ENCODE results near the gene HLCS.

Gene HLCS

GRCh38 chr21:36729310-36729970 is 237.0 kb downstream of the HLCS start:
- no peak overlapping the region for H3K27ac Mint-ChIP-seq

GRCh38 chr21:36728371-36729111 is 237.9 kb downstream of the HLCS start:
- no peaks in the 10 kb centered on the region for H3K36me3 Mint-ChIP-seq
- peak; percentile 37 for ATAC-seq
- no peak overlapping the region for H3K4me3 Mint-ChIP-seq
- H3K9me3 Mint-ChIP-seq = no peaks in the 10 kb centered on the region
- no peak overlapping the region for H3K27ac Mint-ChIP-seq
- H3K4me1 Mint-ChIP-seq = no peaks in the 10 kb centered on the region
- H3K27me3 Mint-ChIP-seq = no peaks in the 10 kb centered on the region

More at GRCh38 chr21:36729310-36729970, 237.0 kb downstream of the HLCS start:
- Mint-ChIP-seq H3K4me3 (no peak overlapping the region), H3K27me3 (peaks cover 2% of the 10 kb centered on the region), H3K4me1 (no peaks in the 10 kb centered on the region), H3K9me3 (no peaks in the 10 kb centered on the region), H3K36me3 (no peaks in the 10 kb centered on the region)
- no peak for ATAC-seq

GRCh38 chr21:36727866-36728265 is 238.6 kb downstream of the HLCS start:
- Mint-ChIP-seq H3K4me1 (no peaks in the 10 kb centered on the region), H3K9me3 (no peaks in the 10 kb centered on the region), H3K36me3 (no peaks in the 10 kb centered on the region), H3K27me3 (no peaks in the 10 kb centered on the region), H3K4me3 (no peak overlapping the region), H3K27ac (no peak overlapping the region)
- no peak for ATAC-seq

- ATAC-seq = no peak
- Mint-ChIP-seq H3K4me3 (no peak overlapping the region), H3K9me3 (no peaks in the 10 kb centered on the region)
Observed at GRCh38 chr21:36725793-36726386, 240.6 kb downstream of the HLCS start.

GRCh38 chr21:36724660-36725059 is 241.8 kb downstream of the HLCS start:
- ATAC-seq = no peak
- Mint-ChIP-seq H3K27ac (no peak overlapping the region), H3K36me3 (no peaks in the 10 kb centered on the region), H3K4me3 (no peak overlapping the region), H3K4me1 (no peaks in the 10 kb centered on the region), H3K27me3 (peaks cover 15% of the 10 kb centered on the region), H3K9me3 (no peaks in the 10 kb centered on the region)

More at GRCh38 chr21:36725793-36726386, 240.6 kb downstream of the HLCS start:
- H3K36me3 Mint-ChIP-seq = no peaks in the 10 kb centered on the region
- H3K4me1 Mint-ChIP-seq = no peaks in the 10 kb centered on the region
- no peak overlapping the region for H3K27ac Mint-ChIP-seq
- peaks cover 10% of the 10 kb centered on the region for H3K27me3 Mint-ChIP-seq

GRCh38 chr21:36723371-36723881 is 243.0 kb downstream of the HLCS start:
- Mint-ChIP-seq H3K36me3 (no peaks in the 10 kb centered on the region), H3K4me3 (no peak overlapping the region), H3K4me1 (no peaks in the 10 kb centered on the region), H3K27ac (no peak overlapping the region), H3K9me3 (no peaks in the 10 kb centered on the region), H3K27me3 (peaks cover 27% of the 10 kb centered on the region)
- ATAC-seq = no peak

- no peak overlapping the region for H3K27ac Mint-ChIP-seq
- no peak for ATAC-seq
- no peaks in the 10 kb centered on the region for H3K36me3 Mint-ChIP-seq
- H3K27me3 Mint-ChIP-seq = peaks cover 31% of the 10 kb centered on the region
- H3K4me3 Mint-ChIP-seq = no peak overlapping the region
- H3K4me1 Mint-ChIP-seq = no peaks in the 10 kb centered on the region
- H3K9me3 Mint-ChIP-seq = no peaks in the 10 kb centered on the region
Observed at GRCh38 chr21:36722370-36723368, 243.8 kb downstream of the HLCS start.

GRCh38 chr21:36721817-36722216 is 244.7 kb downstream of the HLCS start:
- ATAC-seq = no peak
- Mint-ChIP-seq H3K27ac (no peak overlapping the region), H3K4me1 (no peaks in the 10 kb centered on the region), H3K4me3 (no peak overlapping the region), H3K36me3 (no peaks in the 10 kb centered on the region), H3K27me3 (peaks cover 31% of the 10 kb centered on the region), H3K9me3 (no peaks in the 10 kb centered on the region)

GRCh38 chr21:36719614-36720013 is 246.9 kb downstream of the HLCS start:
- Mint-ChIP-seq H3K27ac (no peak overlapping the region), H3K4me1 (no peaks in the 10 kb centered on the region), H3K9me3 (no peaks in the 10 kb centered on the region), H3K27me3 (peaks cover 31% of the 10 kb centered on the region), H3K36me3 (no peaks in the 10 kb centered on the region), H3K4me3 (no peak overlapping the region)
- ATAC-seq = no peak

GRCh38 chr21:36718951-36719501 is 247.4 kb downstream of the HLCS start:
- no peak overlapping the region for H3K4me3 Mint-ChIP-seq
- H3K9me3 Mint-ChIP-seq = no peaks in the 10 kb centered on the region
- no peaks in the 10 kb centered on the region for H3K36me3 Mint-ChIP-seq
- ATAC-seq = no peak
- H3K27ac Mint-ChIP-seq = no peak overlapping the region
- no peaks in the 10 kb centered on the region for H3K4me1 Mint-ChIP-seq
- peaks cover 31% of the 10 kb centered on the region for H3K27me3 Mint-ChIP-seq

- Mint-ChIP-seq H3K27ac (no peak overlapping the region), H3K36me3 (no peaks in the 10 kb centered on the region), H3K4me3 (no peak overlapping the region), H3K4me1 (no peaks in the 10 kb centered on the region), H3K9me3 (no peaks in the 10 kb centered on the region), H3K27me3 (peaks cover 33% of the 10 kb centered on the region)
- ATAC-seq = no peak
Observed at GRCh38 chr21:36717976-36718375, 248.5 kb downstream of the HLCS start.

GRCh38 chr21:36716836-36717235 is 249.6 kb downstream of the HLCS start:
- no peaks in the 10 kb centered on the region for H3K9me3 Mint-ChIP-seq
- no peak overlapping the region for H3K4me3 Mint-ChIP-seq
- H3K27me3 Mint-ChIP-seq = peaks cover 35% of the 10 kb centered on the region
- no peaks in the 10 kb centered on the region for H3K36me3 Mint-ChIP-seq
- no peaks in the 10 kb centered on the region for H3K4me1 Mint-ChIP-seq
- no peak overlapping the region for H3K27ac Mint-ChIP-seq
- no peak for ATAC-seq

GRCh38 chr21:36716387-36716786 is 250.1 kb downstream of the HLCS start:
- Mint-ChIP-seq H3K27ac (no peak overlapping the region), H3K36me3 (no peaks in the 10 kb centered on the region), H3K9me3 (no peaks in the 10 kb centered on the region), H3K27me3 (peaks cover 35% of the 10 kb centered on the region), H3K4me1 (no peaks in the 10 kb centered on the region), H3K4me3 (no peak overlapping the region)
- no peak for ATAC-seq

- Mint-ChIP-seq H3K27ac (no peak overlapping the region), H3K4me1 (no peaks in the 10 kb centered on the region), H3K9me3 (no peaks in the 10 kb centered on the region), H3K27me3 (peaks cover 46% of the 10 kb centered on the region), H3K4me3 (no peak overlapping the region), H3K36me3 (no peaks in the 10 kb centered on the region)
- no peak for ATAC-seq
Observed at GRCh38 chr21:36713746-36714145, 252.7 kb downstream of the HLCS start.

Measured in stimulated activated memory B cell treated with anti-CD40 and anti-IgM and Interleukin-4, amounts not matched to agents 10 μg/mL and 1 μg/mL and 100 μg/mL, for 72 hours (primary cell).